ENCODE measurements around the gene ARHGEF12. TPM values are rescaled to one million over a fixed set of nuclear protein-coding genes. Genes with fewer than 3 reads are reported as not detected.

The ARHGEF12 gene
- polyA plus RNA-seq, 2 of the 4 experiments (the other 2 are of a cell fraction) = 16.7 to 27.2 TPM

GRCh38 chr11:120376547-120377182 lies 40.5 kb downstream of the ARHGEF12 start:
- Histone ChIP-seq H3K4me1 (peaks cover 36% of the 10 kb centered on the region), H3K4me3 (no peak overlapping the region), H3K4me2 (no peak overlapping the region), H3K27ac (no peak overlapping the region), H3K9me3 (no peaks in the 10 kb centered on the region)
- FAIRE-seq (no peak), ATAC-seq (no peak), DNase-seq (ENCODE audit: low read depth in 1 of 2, low spot score in 1 of 2) (no peak)
- TF ChIP-seq TFCP2L1 (CRISPR knock-in tag; IDR thresholded peaks at IDR 0.05) (no peak), JUN (IDR thresholded peaks at IDR 0.05) (no peak)
- ChIA-PET POLR2A (no interaction called here), CTCF (interaction anchor here (0.8 kb wide), 1 partner anchor 34 kb away, joined by 3 read pairs; no protein-coding TSS in a partner anchor)
- WGBS (ENCODE audit: missing lambda C conversion rate) = 80% methylated on average over 6 of the region's 6 CpGs

GRCh38 chr11:120378474-120378873 lies 42.3 kb downstream of the ARHGEF12 start:
- ChIA-PET CTCF (no interaction called here), POLR2A (no interaction called here)
- Histone ChIP-seq H3K4me3 (no peak overlapping the region), H3K4me1 (peaks cover 34% of the 10 kb centered on the region), H3K9me3 (peaks cover 5% of the 10 kb centered on the region; the same call in 1 of the 3 replicates), H3K27ac (no peak overlapping the region), H3K4me2 (no peak overlapping the region)
- DNase-seq (ENCODE audit: low read depth in 1 of 2, low spot score in 1 of 2) (no peak), ATAC-seq (no peak), FAIRE-seq (no peak)
- TF ChIP-seq PHF8 (IDR thresholded peaks at IDR 0.05; ENCODE audit: borderline replicate concordance, low read depth) (no peak), HOXB5 (CRISPR knock-in tag; IDR thresholded peaks at IDR 0.05) (no peak), GATA3 (IDR thresholded peaks at IDR 0.05; ENCODE audit: borderline replicate concordance) (no peak), FOXS1 (CRISPR knock-in tag; IDR thresholded peaks at IDR 0.05) (no peak), ELK1 (IDR thresholded peaks at IDR 0.05; ENCODE audit: low read depth, low read length) (no peak), FOSB (CRISPR knock-in tag; IDR thresholded peaks at IDR 0.05) (no peak), EHF (CRISPR knock-in tag; IDR thresholded peaks at IDR 0.05) (no peak), RNF2 (IDR thresholded peaks at IDR 0.05; ENCODE audit: borderline replicate concordance, low read depth) (no peak), NR3C1 (IDR thresholded peaks at IDR 0.05) (no peak), TP53 (CRISPR knock-in tag; IDR thresholded peaks at IDR 0.05) (no peak), SMC3 (IDR thresholded peaks at IDR 0.05) (no peak), HMGXB4 (CRISPR knock-in tag; IDR thresholded peaks at IDR 0.05; ENCODE audit: borderline replicate concordance) (no peak), EHMT2 (IDR thresholded peaks at IDR 0.05; ENCODE audit: low read depth) (no peak), ZNF302 (CRISPR knock-in tag; IDR thresholded peaks at IDR 0.05) (no peak), REST (IDR thresholded peaks at IDR 0.05) (no peak)
- 40% methylated on average over 3 of the region's 3 CpGs for WGBS (ENCODE audit: missing lambda C conversion rate)
